Adrenal gland (tissue), 5 donors: ENCODE measurements around the gene CAMK2D.

ENCODE experiments used
- CTCF ChIP-seq, 6 experiments: fragments of 450-650 bp in 4 of 6; fragments of 200-600 bp in 2 of 6; sonication (generic) in 1 of 6; IDR thresholded peaks; 1 replicate in 5 of 6; 2 replicates in 1 of 6; pipeline versions ENCODE4 v1.5.1 to v1.8.0; 2016 to 2021; ENCODE audit warnings: antibody characterized with exemption in 6 of 6, mild to moderate bottlenecking in 2 of 6, moderate library complexity in 1 of 6
- POLR2A ChIP-seq, 2 donors: fragments of 450-650 bp; IDR thresholded peaks; one replicate each; pipeline ENCODE4 v1.6.1; 2017; ENCODE audit warnings: antibody characterized with exemption in 2 of 2, mild to moderate bottlenecking in 2 of 2, moderate library complexity in 1 of 2
- donor health status: DM: no; HTN: no; CAD: no.

DNA sequence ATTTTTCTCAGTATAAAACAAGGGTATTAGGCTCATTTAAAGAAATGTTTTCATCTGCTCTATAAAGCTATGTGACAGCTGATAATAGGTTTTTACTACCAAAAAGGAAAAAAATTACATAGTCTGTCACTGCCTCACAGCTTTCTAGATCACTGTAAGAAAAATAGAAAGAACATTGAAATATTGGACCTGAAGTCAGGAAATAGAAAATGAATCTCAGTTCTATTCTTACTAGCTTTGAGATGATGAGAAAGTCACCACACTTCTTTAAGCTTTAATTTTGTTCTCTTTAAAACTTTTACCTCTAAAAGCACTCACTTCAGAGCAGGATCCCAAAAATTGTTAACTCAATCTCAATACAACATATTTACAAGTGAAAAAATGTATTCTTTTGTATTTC lies 45.3 kb upstream of the CAMK2D start:
- TF ChIP-seq POLR2A (IDR thresholded peaks at IDR 0.05): no peak
- no peak for TF ChIP-seq CTCF (IDR thresholded peaks at IDR 0.05)
